HCT116 (cell line): ENCODE measurements around the gene DCUN1D2.
"Not testable (repeated sequence)": the region's sequence is repeated elsewhere in the genome, so short reads cannot be mapped to it uniquely, and the experiment has no call there.

Source experiments
- CTCF ChIP-seq, 3 experiments: fragments of 200-600 bp in 1 of 3; sonication (generic) in 1 of 3; IDR thresholded peaks in 2 of 3; conservative IDR thresholded peaks in 1 of 3; 2 replicates each; pipeline ENCODE4 v1.5.1; 2012 to 2017; ENCODE audit warnings: low read depth in 2 of 3, low read length in 2 of 3, antibody characterized with exemption in 1 of 3, borderline replicate concordance in 1 of 3, control low read depth in 1 of 3, mild to moderate bottlenecking in 1 of 3, mixed read lengths in 1 of 3, mixed run types in 1 of 3, moderate library complexity in 1 of 3; ENCODE audit not compliant: insufficient read depth in 1 of 3
- EZH2 ChIP-seq: fragments of 200-600 bp; sonication (generic); IDR thresholded peaks from 2 replicates; pipeline ENCODE4 v1.6.1; 2017; ENCODE audit warnings: antibody characterized with exemption, mixed run types
- EZH2phosphoT487 ChIP-seq: fragments of 200-600 bp; IDR thresholded peaks from 2 replicates; pipeline ENCODE4 v1.6.1; 2018; ENCODE audit warnings: antibody characterized with exemption, borderline replicate concordance
- FOSL1 ChIP-seq: IDR thresholded peaks from 2 replicates; pipeline ENCODE4 v1.6.1; 2012; ENCODE audit warnings: low read depth
- MAX ChIP-seq: IDR thresholded peaks from 2 replicates; pipeline ENCODE4 v1.6.1; 2012
- POLR2A ChIP-seq: IDR thresholded peaks from 2 replicates; pipeline ENCODE4 v1.7.0; 2011; ENCODE audit warnings: borderline replicate concordance; ENCODE audit not compliant: insufficient read depth, insufficient read length; ENCODE audit errors: extremely low read depth
- POLR2AphosphoS5 ChIP-seq: IDR thresholded peaks from 2 replicates; pipeline ENCODE4 v1.6.1; 2011; ENCODE audit warnings: mild to moderate bottlenecking, low read depth, low read length, moderate library complexity
- RAD21 ChIP-seq: IDR thresholded peaks from 2 replicates; pipeline ENCODE4 v1.6.1; 2012; ENCODE audit warnings: low read depth, mild to moderate bottlenecking
- TCF7L2 ChIP-seq: IDR thresholded peaks from 2 replicates; pipeline ENCODE4 v1.7.0; 2011; ENCODE audit warnings: borderline replicate concordance, inconsistent platforms; ENCODE audit not compliant: insufficient read depth, insufficient read length; ENCODE audit errors: extremely low read depth
- YY1 ChIP-seq: IDR thresholded peaks from 2 replicates; pipeline ENCODE4 v1.6.1; 2011; ENCODE audit warnings: low read length, low read depth, moderate library complexity, mild to moderate bottlenecking; ENCODE audit not compliant: insufficient replicate concordance; ENCODE audit errors: extremely low read depth
- ZBTB33 ChIP-seq: IDR thresholded peaks from 2 replicates; pipeline ENCODE4 v1.6.1; 2011; ENCODE audit warnings: mild to moderate bottlenecking, low read length, moderate library complexity; ENCODE audit not compliant: insufficient replicate concordance; ENCODE audit errors: extremely low read depth
- ZNF274 ChIP-seq: fragments of 200-500 bp; sonication (Bioruptor generic); IDR thresholded peaks from 2 replicates; pipeline ENCODE4 v1.6.1; 2014; ENCODE audit warnings: mild to moderate bottlenecking, low read depth, low read length, inconsistent platforms

- TF ChIP-seq CTCF (IDR thresholded peaks at IDR 0.05 in 2 of 3, conservative IDR thresholded peaks at IDR 0.05 in 1 of 3; ENCODE audit: borderline replicate concordance in 1 of 3, insufficient read depth in 1 of 3, low read depth in 2 of 3, low read length in 2 of 3); POLR2A; YY1; POLR2AphosphoS5; MAX; ZNF274; ZBTB33; EZH2phosphoT487; FOSL1; EZH2; RAD21; TCF7L2: not testable (repeated sequence)
Observed at GRCh38 chr13:113522438-113522837, 31.9 kb upstream of the DCUN1D2 start.
